HEK293T (cell line): ENCODE results near the gene CEBPG.

ENCODE experiments used
- CTCF ChIA-PET: fragments of 350-600 bp; formaldehyde crosslinking; extraction: SDS; loops from one replicate; lab custom pipeline; 2021; ENCODE audit warnings: antibody characterized with exemption, inconsistent platforms; lab: Yijun Ruan, JAX
- POLR2A ChIA-PET: fragments of 350-600 bp; formaldehyde crosslinking; extraction: SDS; loops from one replicate; lab custom pipeline; 2020; ENCODE audit warnings: antibody characterized with exemption, inconsistent platforms; lab: Yijun Ruan, JAX
- DNase-seq: peaks from one replicate; pipeline ENCODE4 v3.0.0; 2012; ENCODE audit warnings: mixed read lengths; ENCODE audit errors: extremely low spot score
- ARNT ChIP-seq: fragments of 450-650 bp; IDR thresholded peaks from 2 replicates; pipeline ENCODE4 v1.6.1; 2017; ENCODE audit warnings: mild to moderate bottlenecking
- BHLHE40 ChIP-seq: fragments of 450-650 bp; IDR thresholded peaks from 2 replicates; pipeline ENCODE4 v1.6.1; 2016; ENCODE audit warnings: mild to moderate bottlenecking, moderate library complexity, borderline replicate concordance
- CTBP1 ChIP-seq: fragments of 450-650 bp; IDR thresholded peaks from 2 replicates; pipeline ENCODE4 v1.6.1; 2016; ENCODE audit warnings: borderline replicate concordance
- ELF4 ChIP-seq: fragments of 450-650 bp; IDR thresholded peaks from 2 replicates; pipeline ENCODE4 v1.6.1; 2017; ENCODE audit warnings: antibody characterized with exemption
- FOXA1 ChIP-seq: fragments of 450-650 bp; IDR thresholded peaks from 2 replicates; pipeline ENCODE4 v1.6.1; 2016; ENCODE audit warnings: mild to moderate bottlenecking
- FOXK2 ChIP-seq: fragments of 450-650 bp; IDR thresholded peaks from 2 replicates; pipeline ENCODE4 v1.6.1; 2016; ENCODE audit warnings: mild to moderate bottlenecking
- FOXM1 ChIP-seq: fragments of 450-650 bp; IDR thresholded peaks from 2 replicates; pipeline ENCODE4 v1.6.1; 2017; ENCODE audit warnings: mild to moderate bottlenecking, borderline replicate concordance
- HDGF ChIP-seq: fragments of 450-650 bp; IDR thresholded peaks from 2 replicates; pipeline ENCODE4 v1.6.1; 2017; ENCODE audit warnings: antibody characterized with exemption, borderline replicate concordance
- L3MBTL2 ChIP-seq: fragments of 450-650 bp; conservative IDR thresholded peaks from 2 replicates; pipeline ENCODE4 v1.6.1; 2016; ENCODE audit warnings: mild to moderate bottlenecking
- LEF1 ChIP-seq: fragments of 450-650 bp; IDR thresholded peaks from 2 replicates; pipeline ENCODE4 v1.6.1; 2017; ENCODE audit warnings: mild to moderate bottlenecking, borderline replicate concordance
- NFRKB ChIP-seq: fragments of 450-650 bp; IDR thresholded peaks from 2 replicates; pipeline ENCODE4 v1.6.1; 2016; ENCODE audit warnings: mild to moderate bottlenecking, moderate library complexity
- PKNOX1 ChIP-seq: fragments of 450-650 bp; IDR thresholded peaks from 2 replicates; pipeline ENCODE4 v1.6.1; 2016
- SP1 ChIP-seq: fragments of 450-650 bp; IDR thresholded peaks from 2 replicates; pipeline ENCODE4 v1.6.1; 2017
- SUZ12 ChIP-seq: fragments of 450-650 bp; IDR thresholded peaks from 2 replicates; pipeline ENCODE4 v1.6.1; 2016; ENCODE audit warnings: mild to moderate bottlenecking
- TARDBP ChIP-seq: fragments of 450-650 bp; IDR thresholded peaks from 2 replicates; pipeline ENCODE4 v1.6.1; 2016
- ZNF384 ChIP-seq: fragments of 450-650 bp; IDR thresholded peaks from 2 replicates; pipeline ENCODE4 v1.6.1; 2016

CEBPG gene

GRCh38 chr19:33407140-33407551 lies 33.6 kb downstream of the CEBPG start:
- ChIA-PET CTCF (interaction anchor here (0.6 to 3.4 kb wide), 2 partner anchors 164 to 466 kb away, joined by 4 to 10 read pairs; no protein-coding TSS in a partner anchor), POLR2A (interaction anchor here (0.7 kb wide), 1 partner anchor 12 kb away, joined by 3 read pairs; no protein-coding TSS in a partner anchor)
- no peak for DNase-seq
- TF ChIP-seq SP1 (no peak), FOXM1 (no peak), SUZ12 (no peak)

- ChIA-PET POLR2A (no interaction called here), CTCF (interaction anchor here (1.5 kb wide), 1 partner anchor 165 kb away, joined by 4 read pairs; no protein-coding TSS in a partner anchor)
- TF ChIP-seq TARDBP (no peak), ZNF384 (no peak), L3MBTL2 (no peak), PKNOX1 (no peak), FOXM1 (no peak), FOXA1 (no peak), CTBP1 (no peak), HDGF (no peak), SP1 (no peak), ARNT (no peak), NFRKB (no peak), SUZ12 (no peak), BHLHE40 (no peak)
- DNase-seq = no peak
These were observed 34.2 kb downstream of the CEBPG start for GRCh38 chr19:33407716-33408115.

- TF ChIP-seq FOXA1 = no peak
- TF ChIP-seq SUZ12 = no peak
- TF ChIP-seq L3MBTL2 = no peak
- no peak for TF ChIP-seq TARDBP
- no peak for TF ChIP-seq BHLHE40
- TF ChIP-seq FOXM1 = no peak
- TF ChIP-seq ARNT = no peak
- no peak for DNase-seq
- ChIA-PET POLR2A (no interaction called here), CTCF (interaction anchor here (1.5 kb wide), 1 partner anchor 166 kb away, joined by 4 read pairs; no protein-coding TSS in a partner anchor)
These were observed 34.6 kb downstream of the CEBPG start for GRCh38 chr19:33408116-33408515.

- CTCF ChIA-PET = interaction anchor here (1.1 to 1.5 kb wide), 2 partner anchors 167 to 168 kb away, joined by 3 to 4 read pairs; no protein-coding TSS in a partner anchor
- DNase-seq = no peak
- TF ChIP-seq TARDBP = no peak
- TF ChIP-seq LEF1 = no peak
- no peak for TF ChIP-seq ELF4
- no peak for TF ChIP-seq SUZ12
- TF ChIP-seq FOXA1 = no peak
- TF ChIP-seq L3MBTL2 = no peak
- TF ChIP-seq PKNOX1 = no peak
- TF ChIP-seq BHLHE40 = no peak
- TF ChIP-seq ZNF384 = no peak
- no peak for TF ChIP-seq FOXK2
- TF ChIP-seq HDGF = no peak
- no peak for TF ChIP-seq ARNT
- no peak for TF ChIP-seq CTBP1
- no peak for TF ChIP-seq FOXM1
- TF ChIP-seq NFRKB = no peak
- no peak for TF ChIP-seq SP1
- POLR2A ChIA-PET = no interaction called here
These were observed 35.3 kb downstream of the CEBPG start for GRCh38 chr19:33408538-33409434.

- TF ChIP-seq ARNT (no peak), ZNF384 (no peak), SUZ12 (no peak), NFRKB (no peak), FOXA1 (no peak), ELF4 (no peak), BHLHE40 (no peak), PKNOX1 (no peak), FOXK2 (no peak), SP1 (no peak), FOXM1 (no peak), L3MBTL2 (no peak)
- CTCF ChIA-PET = interaction anchor here (0.6 to 1.1 kb wide), 2 partner anchors 169 to 217 kb away, joined by 3 to 4 read pairs; no protein-coding TSS in a partner anchor
- POLR2A ChIA-PET = no interaction called here
- DNase-seq = no peak
These were observed 36.6 kb downstream of the CEBPG start for GRCh38 chr19:33409906-33410685.
